Rectal smooth muscle tissue (tissue), 1 donor: ENCODE measurements around the gene GPRC5A.

ENCODE experiments used
- H3K27ac ChIP-seq: one replicate; pipeline ENCODE4 v1.7.0; 2013; ENCODE audit warnings: low read depth, low read length, inconsistent platforms
- H3K27me3 ChIP-seq: one replicate; pipeline ENCODE4 v1.7.0; 2013; ENCODE audit warnings: low read length; ENCODE audit not compliant: control insufficient read depth, insufficient read depth
- H3K36me3 ChIP-seq: one replicate; pipeline ENCODE4 v1.7.0; 2013; ENCODE audit warnings: low read length; ENCODE audit not compliant: control insufficient read depth, insufficient read depth
- H3K4me1 ChIP-seq: one replicate; pipeline ENCODE4 v1.7.0; 2013; ENCODE audit warnings: low read length; ENCODE audit not compliant: control insufficient read depth, insufficient read depth
- H3K4me3 ChIP-seq: one replicate; pipeline ENCODE4 v1.7.0; 2013; ENCODE audit warnings: low read length
- H3K9ac ChIP-seq: one replicate; pipeline ENCODE4 v1.7.0; 2013; ENCODE audit warnings: low read length

Gene GPRC5A

DNA sequence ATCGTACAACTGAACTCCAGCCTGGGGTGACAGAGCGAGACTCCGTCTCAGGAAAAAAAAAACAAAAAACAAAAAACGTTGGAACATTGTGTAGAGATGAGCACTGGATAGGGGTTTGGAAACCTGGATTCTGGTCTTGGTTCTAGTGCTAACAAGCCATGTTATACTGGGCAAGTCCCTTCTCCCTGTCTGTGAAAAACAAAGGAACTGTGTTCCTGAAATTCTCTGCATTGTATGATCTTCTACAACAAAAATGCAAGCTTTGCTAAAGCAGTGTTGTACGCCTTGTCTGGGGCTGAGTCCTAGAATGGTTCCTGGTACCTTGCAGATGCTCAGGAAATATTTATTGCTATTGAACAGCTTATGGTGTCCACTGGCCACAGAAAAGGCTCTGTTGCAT is 47.2 kb downstream of the GPRC5A start:
- H3K9ac ChIP-seq, result no peak overlapping the region
- H3K4me1 ChIP-seq, result no peaks in the 10 kb centered on the region
- no peaks in the 10 kb centered on the region for H3K36me3 ChIP-seq
- no peak overlapping the region for H3K27ac ChIP-seq
- H3K4me3 ChIP-seq, result no peak overlapping the region
- no peaks in the 10 kb centered on the region for H3K27me3 ChIP-seq

DNA sequence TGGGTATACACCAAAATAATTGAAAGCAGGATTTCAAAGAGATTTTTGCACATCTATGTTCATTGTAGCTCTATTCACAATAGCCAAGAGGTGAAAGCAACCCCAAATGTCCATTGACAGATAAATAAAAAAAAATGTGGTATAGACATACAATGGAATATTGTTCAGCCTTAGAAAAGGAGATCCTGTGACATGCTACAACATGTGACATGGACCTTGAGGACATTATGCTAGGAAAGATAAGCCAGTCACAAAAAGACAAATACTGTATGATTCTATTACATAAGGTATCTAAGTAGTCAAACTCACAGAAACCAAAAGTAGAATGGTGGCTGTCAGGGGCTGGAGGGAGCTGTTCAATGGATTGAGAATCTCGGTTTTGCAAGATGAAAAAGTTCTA is 48.5 kb downstream of the GPRC5A start:
- Histone ChIP-seq H3K9ac (no peak overlapping the region), H3K4me3 (no peak overlapping the region), H3K27me3 (no peaks in the 10 kb centered on the region), H3K27ac (no peak overlapping the region), H3K4me1 (no peaks in the 10 kb centered on the region), H3K36me3 (no peaks in the 10 kb centered on the region)

DNA sequence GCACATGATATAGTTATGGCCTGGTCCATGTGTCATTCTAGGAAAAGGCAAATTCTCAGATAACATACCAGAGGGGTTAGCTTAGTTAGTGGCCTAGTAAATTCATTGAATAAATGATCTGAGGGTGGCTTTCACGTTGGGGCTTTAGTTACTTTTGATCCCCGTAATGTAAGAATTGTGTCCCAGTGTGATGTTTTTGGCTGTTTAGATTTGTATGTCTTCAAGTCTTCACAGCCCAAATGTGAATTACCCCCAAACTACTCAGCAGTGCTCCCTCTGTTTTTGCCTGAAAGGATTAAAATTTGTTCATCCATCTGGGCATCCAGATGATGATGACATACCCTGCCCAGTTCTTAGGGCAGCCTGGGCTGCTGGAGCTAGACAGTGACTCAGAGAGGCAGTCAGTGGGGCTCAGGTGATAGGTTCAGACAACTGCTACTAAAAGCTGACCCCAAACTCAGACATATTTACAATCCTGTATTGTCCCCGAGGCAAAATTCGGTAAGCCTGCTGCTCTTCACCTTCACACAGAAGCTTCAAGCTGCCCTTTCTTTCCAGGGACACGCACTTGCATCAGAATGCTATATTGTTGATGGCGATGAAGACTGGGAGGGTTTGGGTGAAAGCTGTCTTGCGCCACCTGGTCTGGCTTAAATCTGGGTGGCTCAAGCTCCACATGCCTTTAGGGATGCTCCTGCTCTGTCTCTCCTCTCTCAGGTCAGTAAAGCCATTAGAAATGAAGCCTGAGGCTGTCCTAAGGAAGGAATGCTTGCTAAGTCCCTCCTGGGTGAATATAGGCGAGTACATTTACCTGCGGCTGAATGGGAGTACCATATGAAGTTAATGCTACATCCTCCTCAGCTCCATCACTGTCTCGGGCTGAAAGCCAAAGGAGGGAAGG is 50.3 kb downstream of the GPRC5A start:
- H3K9ac ChIP-seq, result no peak overlapping the region
- H3K27ac ChIP-seq, result no peak overlapping the region
- no peak overlapping the region for H3K4me3 ChIP-seq
- no peaks in the 10 kb centered on the region for H3K4me1 ChIP-seq
- no peaks in the 10 kb centered on the region for H3K27me3 ChIP-seq
- no peaks in the 10 kb centered on the region for H3K36me3 ChIP-seq

DNA sequence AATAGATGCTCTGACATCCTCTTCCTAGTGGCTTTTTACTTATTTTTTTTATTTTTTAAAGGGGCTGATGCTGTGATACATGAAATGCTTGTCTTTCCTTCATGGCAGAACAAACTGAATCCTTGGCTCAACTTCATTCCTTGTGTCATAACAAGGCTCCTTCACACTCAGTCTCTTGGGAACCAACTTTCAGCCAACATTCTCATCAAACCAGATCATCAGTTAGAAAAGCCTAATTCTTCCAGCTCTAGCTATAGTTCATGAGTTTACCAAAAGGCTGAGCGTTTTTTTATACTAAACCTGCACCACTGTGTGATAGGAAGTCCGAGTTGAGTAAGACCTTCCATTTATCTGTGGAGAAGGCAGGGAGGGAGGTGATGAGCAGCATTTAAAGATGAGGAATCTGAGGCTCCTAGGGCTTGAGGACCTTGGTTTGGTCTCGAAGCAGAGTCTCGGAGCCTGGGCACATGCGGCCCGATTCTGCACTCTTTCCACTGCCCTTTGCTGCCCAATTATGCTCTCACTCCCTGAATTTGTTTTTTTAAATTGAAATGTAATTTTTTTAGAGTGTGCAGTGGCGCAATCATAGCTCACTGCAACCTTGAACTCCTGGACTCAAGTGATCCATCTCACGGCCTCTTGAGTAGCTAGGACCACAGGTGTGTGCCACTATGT is 52.4 kb downstream of the GPRC5A start:
- no peak overlapping the region for H3K27ac ChIP-seq
- no peak overlapping the region for H3K4me3 ChIP-seq
- no peaks in the 10 kb centered on the region for H3K4me1 ChIP-seq
- H3K9ac ChIP-seq, result no peak overlapping the region
- H3K27me3 ChIP-seq, result no peaks in the 10 kb centered on the region
- no peaks in the 10 kb centered on the region for H3K36me3 ChIP-seq

DNA sequence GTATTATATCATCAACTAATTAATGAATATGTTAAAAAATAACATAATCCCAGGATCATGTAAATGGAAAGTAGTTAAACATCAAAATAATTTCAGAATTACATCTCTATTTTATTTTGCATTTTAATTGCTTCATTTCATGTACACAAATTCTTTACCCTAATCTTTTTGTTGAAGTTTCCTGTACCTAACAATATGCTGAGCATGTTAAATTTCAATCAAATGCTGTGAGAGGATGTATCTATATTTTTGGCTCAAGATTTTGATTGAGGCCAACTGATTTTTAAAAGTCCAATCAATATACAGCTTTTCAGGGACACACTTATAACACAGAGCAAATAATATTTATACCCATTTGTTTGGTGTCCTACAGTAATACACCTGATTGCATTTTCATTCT is 54.2 kb downstream of the GPRC5A start:
- Histone ChIP-seq H3K27ac (no peak overlapping the region), H3K4me1 (no peaks in the 10 kb centered on the region), H3K9ac (no peak overlapping the region)

DNA sequence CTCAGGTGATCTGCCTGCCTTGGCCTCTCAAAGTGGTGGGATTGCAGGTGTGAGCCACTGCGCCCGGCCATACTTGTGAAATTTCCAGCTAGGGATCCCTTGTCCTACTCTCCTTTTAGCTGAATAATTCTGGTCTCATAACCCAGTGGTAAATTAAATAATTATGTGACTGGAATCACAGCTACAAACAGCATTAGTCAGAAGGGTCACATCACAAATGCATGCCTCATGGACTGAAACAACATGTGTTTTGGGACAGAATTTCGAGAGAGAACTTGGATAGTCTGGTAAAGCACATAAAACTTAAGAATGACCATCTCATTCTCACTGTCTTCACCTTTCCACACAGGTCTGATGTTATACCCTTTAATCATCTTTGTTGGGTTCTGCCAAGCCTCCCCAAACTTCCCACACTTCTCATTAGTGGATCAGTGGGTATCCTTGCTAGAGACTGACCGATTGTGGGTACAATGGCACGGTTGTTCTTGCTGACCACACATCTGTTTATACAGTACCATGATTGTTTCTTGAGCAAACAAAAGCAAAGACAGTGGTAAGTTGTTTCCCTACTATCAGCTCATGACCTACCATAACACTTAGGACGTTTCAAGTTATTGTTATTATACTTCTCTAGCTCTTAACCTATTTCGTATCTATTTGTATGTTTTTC is 55.5 kb downstream of the GPRC5A start:
- H3K36me3 ChIP-seq, result no peaks in the 10 kb centered on the region
- no peak overlapping the region for H3K4me3 ChIP-seq
- no peaks in the 10 kb centered on the region for H3K27me3 ChIP-seq
- no peak overlapping the region for H3K27ac ChIP-seq
- H3K9ac ChIP-seq, result no peak overlapping the region
- no peaks in the 10 kb centered on the region for H3K4me1 ChIP-seq

More for the DNA sequence above, 54.2 kb downstream of the GPRC5A start:
- no peak overlapping the region for H3K4me3 ChIP-seq
- H3K27me3 ChIP-seq, result no peaks in the 10 kb centered on the region
- no peaks in the 10 kb centered on the region for H3K36me3 ChIP-seq

DNA sequence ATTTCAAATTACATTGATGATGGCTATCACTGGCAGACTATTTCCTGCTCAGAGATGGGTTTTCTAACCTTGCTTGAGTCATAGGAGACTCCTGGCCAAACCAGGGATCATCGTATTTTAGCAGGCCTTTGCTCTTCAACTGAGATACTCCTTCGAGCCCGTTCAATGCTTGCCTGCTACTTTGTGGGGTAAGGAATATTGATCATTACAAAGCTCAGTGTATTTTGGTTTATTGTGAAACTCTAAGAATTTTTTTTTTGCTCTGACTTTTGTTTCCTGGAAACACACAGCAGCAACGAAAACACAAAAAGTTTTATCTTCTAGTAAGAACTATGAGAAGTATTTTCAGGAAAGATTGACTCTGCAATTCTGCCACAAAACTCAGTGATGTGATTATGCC is 56.5 kb downstream of the GPRC5A start:
- H3K9ac ChIP-seq, result no peak overlapping the region

DNA sequence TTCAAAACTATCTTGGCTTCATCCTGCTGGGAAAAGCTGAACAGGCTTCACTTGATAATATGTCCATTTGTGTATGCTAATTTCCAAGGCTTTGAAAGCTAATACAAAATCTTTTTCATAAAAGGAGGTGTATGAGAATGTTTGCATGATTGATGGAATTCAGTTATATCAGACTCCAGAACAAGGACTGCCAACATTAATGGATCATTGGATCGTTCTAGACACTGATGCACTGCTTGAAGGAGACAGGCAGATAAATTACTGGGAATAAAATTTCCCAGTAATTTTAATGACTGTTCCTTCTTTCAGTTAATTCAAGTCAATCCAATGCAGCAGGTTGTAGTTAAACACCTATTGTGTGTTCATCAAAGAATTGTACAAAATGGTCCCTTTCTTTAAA is 60.1 kb downstream of the GPRC5A start:
- H3K4me3 ChIP-seq, result no peak overlapping the region
- H3K36me3 ChIP-seq, result no peaks in the 10 kb centered on the region

More for the DNA sequence above, 56.5 kb downstream of the GPRC5A start:
- Histone ChIP-seq H3K27me3 (no peaks in the 10 kb centered on the region), H3K4me1 (no peaks in the 10 kb centered on the region), H3K4me3 (no peak overlapping the region), H3K36me3 (no peaks in the 10 kb centered on the region), H3K27ac (no peak overlapping the region)

DNA sequence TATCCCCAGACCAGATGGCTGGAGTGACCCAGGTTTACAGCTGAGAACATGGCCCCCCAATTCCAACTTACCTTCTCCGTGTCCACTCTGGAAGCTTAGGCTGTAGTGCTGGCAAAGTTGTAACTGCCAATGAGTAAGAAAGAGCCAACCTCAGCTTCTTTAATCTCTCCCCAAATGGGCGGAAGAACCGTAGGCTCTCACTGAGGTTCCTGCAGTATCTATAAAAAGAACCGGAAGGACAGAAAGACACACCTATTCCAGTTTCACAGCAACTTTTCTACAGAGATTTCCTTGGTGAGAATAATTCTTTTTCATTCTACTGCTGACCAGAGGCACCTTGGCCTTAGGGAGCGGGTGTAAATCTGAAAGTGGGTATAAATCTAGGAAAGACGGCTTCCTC is 60.7 kb downstream of the GPRC5A start, which contains the start of gene GPRC5D:
Gene GPRC5D, minus strand, starts transcription at position 135 of the 400 bp plus-strand sequence. CDS start 1,786 bp downstream, outside the sequence.
- H3K4me3 ChIP-seq, result no peak within 1 kb of the TSS
- H3K27me3 ChIP-seq, result no peaks in the 10 kb centered on the region
- no peaks in the 10 kb centered on the region for H3K36me3 ChIP-seq
- H3K27ac ChIP-seq, result no peak within 1 kb of the TSS
- H3K4me1 ChIP-seq, result no peaks in the 10 kb centered on the region
- no peak within 1 kb of the TSS for H3K9ac ChIP-seq

More for the DNA sequence above, 60.1 kb downstream of the GPRC5A start:
- Histone ChIP-seq H3K9ac (no peak overlapping the region), H3K27me3 (no peaks in the 10 kb centered on the region), H3K4me1 (no peaks in the 10 kb centered on the region), H3K27ac (no peak overlapping the region)

DNA sequence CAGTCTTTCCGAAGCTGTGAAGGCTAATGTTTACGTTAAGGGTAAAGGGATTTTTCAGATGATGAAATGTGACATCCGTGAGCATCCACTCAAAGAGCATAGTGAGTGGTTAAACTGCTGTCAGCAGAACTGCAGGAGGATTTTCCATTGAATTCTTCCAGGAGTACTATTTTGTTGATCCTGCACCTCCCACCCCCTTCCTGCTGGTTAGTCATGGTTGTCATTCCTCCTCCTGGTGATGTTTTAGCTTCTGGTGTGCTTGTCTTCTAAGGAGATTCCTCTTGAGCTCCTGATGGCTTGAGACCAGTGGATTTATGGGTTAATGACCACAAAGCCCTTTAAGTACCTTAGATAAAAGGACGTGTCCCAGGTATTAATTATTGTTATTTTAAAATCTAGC is 63.0 kb downstream of the GPRC5A start:
- no peaks in the 10 kb centered on the region for H3K27me3 ChIP-seq
- H3K4me3 ChIP-seq, result no peak overlapping the region
- no peaks in the 10 kb centered on the region for H3K36me3 ChIP-seq
- no peaks in the 10 kb centered on the region for H3K4me1 ChIP-seq
- no peak overlapping the region for H3K27ac ChIP-seq
- H3K9ac ChIP-seq, result no peak overlapping the region

DNA sequence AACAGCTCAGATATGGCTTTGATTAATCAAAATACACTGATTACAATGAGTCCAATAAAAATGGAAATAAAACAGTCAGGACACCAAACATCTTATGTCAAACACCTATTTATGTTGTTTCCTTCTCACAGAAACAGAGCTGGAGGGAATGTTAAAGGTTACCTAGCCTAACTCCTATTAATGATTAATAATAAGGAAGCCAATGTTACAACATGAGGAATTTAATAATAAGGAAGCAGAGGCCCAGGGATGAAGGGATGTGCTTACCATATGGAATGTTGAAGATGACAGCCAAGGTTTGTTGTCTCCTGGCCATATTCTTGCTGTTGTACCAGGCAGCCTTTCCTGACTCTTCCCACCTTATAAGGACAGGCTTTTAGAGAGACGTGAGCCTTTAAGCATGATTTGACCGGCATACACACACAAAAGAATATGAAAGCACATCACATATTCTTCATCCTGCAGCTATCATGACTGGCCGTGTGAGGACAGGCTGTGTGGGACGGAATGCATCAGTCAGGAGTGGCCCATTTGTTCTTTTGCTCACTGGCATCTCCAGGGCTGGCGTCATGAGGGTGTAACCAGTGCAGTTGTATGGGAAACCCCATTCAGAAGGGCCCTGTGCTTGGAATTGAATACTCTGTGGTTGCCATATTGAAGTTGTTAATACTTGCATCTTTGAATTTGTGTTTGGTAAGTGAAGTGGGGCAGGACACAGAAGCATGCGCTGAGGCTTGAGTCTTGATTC is 63.7 kb downstream of the GPRC5A start:
- Histone ChIP-seq H3K36me3 (no peaks in the 10 kb centered on the region), H3K4me1 (no peaks in the 10 kb centered on the region), H3K9ac (no peak overlapping the region), H3K4me3 (no peak overlapping the region), H3K27ac (no peak overlapping the region), H3K27me3 (no peaks in the 10 kb centered on the region)

DNA sequence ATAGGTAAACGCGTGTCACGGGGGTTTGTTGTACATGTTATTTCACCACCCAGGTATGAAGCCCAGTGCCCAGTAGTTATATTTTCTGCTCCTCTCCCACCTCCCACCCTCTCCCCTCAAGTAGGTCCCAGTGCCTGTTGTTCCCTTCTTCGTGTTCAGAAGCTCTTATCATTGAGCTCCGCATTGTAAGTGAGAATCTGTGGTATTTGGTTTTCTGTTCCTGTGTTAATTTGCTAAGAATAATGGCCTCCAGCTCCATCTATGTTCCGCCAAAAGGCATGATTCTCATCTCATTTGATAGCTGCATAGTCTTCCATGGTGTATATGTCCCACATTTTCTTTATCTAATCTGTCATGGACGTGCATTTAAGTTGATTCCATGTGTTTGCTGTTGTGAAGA is 67.5 kb downstream of the GPRC5A start:
- Histone ChIP-seq H3K36me3 (no peaks in the 10 kb centered on the region), H3K4me1 (no peaks in the 10 kb centered on the region), H3K27ac (no peak overlapping the region), H3K4me3 (no peak overlapping the region), H3K27me3 (no peaks in the 10 kb centered on the region), H3K9ac (no peak overlapping the region)
